H9 (cell line): ENCODE results near the gene CCN5. TPM values are rescaled to one million over a fixed set of nuclear protein-coding genes. Genes with fewer than 3 reads are reported as not detected.

Experiments
- DNase-seq: peaks from one replicate; pipeline ENCODE4 v3.0.0-alpha.2; 2017
- H2AFZ ChIP-seq: one replicate; pipeline ENCODE4 v1.6.1; 2013; ENCODE audit warnings: mild to moderate bottlenecking, low read length, control low read depth, moderate library complexity
- H2AK5ac ChIP-seq: 2 replicates; pipeline ENCODE4 v1.6.1; 2013; ENCODE audit warnings: low read length, control low read depth, mixed read lengths; ENCODE audit not compliant: insufficient read length
- H2BK120ac ChIP-seq: one replicate; pipeline ENCODE4 v1.6.1; 2013; ENCODE audit warnings: low read depth, mild to moderate bottlenecking, low read length, control low read depth, inconsistent platforms; ENCODE audit not compliant: poor library complexity, severe bottlenecking
- H2BK12ac ChIP-seq: 2 replicates; pipeline ENCODE4 v1.6.1; 2013; ENCODE audit warnings: low read length, control low read depth, mixed read lengths, low read depth; ENCODE audit not compliant: insufficient read length
- H2BK15ac ChIP-seq: 2 replicates; pipeline ENCODE4 v1.6.1; 2013; ENCODE audit warnings: low read depth, low read length, control low read depth
- H2BK20ac ChIP-seq: one replicate; pipeline ENCODE4 v1.6.1; 2013; ENCODE audit warnings: low read depth, mild to moderate bottlenecking, low read length, control low read depth, inconsistent platforms; ENCODE audit not compliant: poor library complexity, severe bottlenecking
- H2BK5ac ChIP-seq: 2 replicates; pipeline ENCODE4 v1.6.1; 2013; ENCODE audit warnings: low read length, control low read depth, mixed read lengths; ENCODE audit not compliant: insufficient read length
- H3K14ac ChIP-seq: 2 replicates; pipeline ENCODE4 v1.6.1; 2013; ENCODE audit warnings: low read length, control low read depth; ENCODE audit not compliant: insufficient read depth
- H3K18ac ChIP-seq: 2 replicates; pipeline ENCODE4 v1.6.1; 2013; ENCODE audit warnings: low read depth, mild to moderate bottlenecking, mixed read lengths, low read length, control low read depth; ENCODE audit not compliant: insufficient read length
- H3K23ac ChIP-seq: 2 replicates; pipeline ENCODE4 v1.6.1; 2013; ENCODE audit warnings: low read length, control low read depth, mixed read lengths, low read depth; ENCODE audit not compliant: insufficient read length
- H3K23me2 ChIP-seq: 2 replicates; pipeline ENCODE4 v1.6.1; 2013; ENCODE audit warnings: low read depth, mild to moderate bottlenecking, mixed read lengths, low read length, control low read depth; ENCODE audit not compliant: insufficient read length, poor library complexity, severe bottlenecking
- H3K27ac ChIP-seq: 2 replicates; pipeline ENCODE4 v1.5.1; 2013; ENCODE audit warnings: low read length, control low read depth, mixed read lengths, low read depth; ENCODE audit not compliant: insufficient read length
- H3K27me3 ChIP-seq: 2 replicates; pipeline ENCODE4 v1.6.1; 2013; ENCODE audit warnings: low read length, control low read depth, inconsistent platforms; ENCODE audit not compliant: insufficient read depth
- H3K4ac ChIP-seq: 2 replicates; pipeline ENCODE4 v1.6.1; 2013; ENCODE audit warnings: low read depth, mild to moderate bottlenecking, control low read depth, inconsistent platforms, low read length, moderate library complexity
- H3K4me1 ChIP-seq: 2 replicates; pipeline ENCODE4 v1.6.1; 2013; ENCODE audit warnings: low read length, control low read depth, inconsistent platforms; ENCODE audit not compliant: insufficient read depth
- H3K4me2 ChIP-seq: 2 replicates; pipeline ENCODE4 v1.6.1; 2013; ENCODE audit warnings: low read length, control low read depth, mixed read lengths; ENCODE audit not compliant: insufficient read length, insufficient read depth
- H3K56ac ChIP-seq: 2 replicates; pipeline ENCODE4 v1.6.1; 2013; ENCODE audit warnings: low read depth, mild to moderate bottlenecking, mixed read lengths, low read length, control low read depth; ENCODE audit not compliant: insufficient read length
- H3K79me1 ChIP-seq: 2 replicates; pipeline ENCODE4 v1.6.1; 2013; ENCODE audit warnings: low read depth, mild to moderate bottlenecking, moderate library complexity, low read length, control low read depth, inconsistent platforms; ENCODE audit not compliant: insufficient read depth, poor library complexity, severe bottlenecking
- H3K79me2 ChIP-seq: 2 replicates; pipeline ENCODE4 v1.6.1; 2013; ENCODE audit warnings: low read length, control low read depth, inconsistent platforms; ENCODE audit not compliant: insufficient read depth
- H3K9ac ChIP-seq: 2 replicates; pipeline ENCODE4 v1.6.1; 2013; ENCODE audit warnings: low read length, control low read depth, mixed read lengths; ENCODE audit not compliant: insufficient read length; ENCODE audit errors: extremely low read depth
- H3K9me3 ChIP-seq: one replicate; pipeline ENCODE4 v1.6.1; 2013; ENCODE audit warnings: low read depth, low read length, inconsistent platforms; ENCODE audit not compliant: control insufficient read depth
- H3T11ph ChIP-seq: one replicate; pipeline ENCODE4 v1.6.1; 2013; ENCODE audit warnings: mild to moderate bottlenecking, low read length, control low read depth, inconsistent platforms
- H4K20me1 ChIP-seq: one replicate; pipeline ENCODE4 v1.6.1; 2013; ENCODE audit not compliant: control insufficient read depth, insufficient read length, insufficient read depth
- H4K5ac ChIP-seq: 2 replicates; pipeline ENCODE4 v1.6.1; 2013; ENCODE audit warnings: low read depth, mild to moderate bottlenecking, mixed read lengths, low read length, control low read depth; ENCODE audit not compliant: insufficient read length
- H4K8ac ChIP-seq: replicated peaks from 2 replicates; pipeline ENCODE4 v1.6.1; 2013; ENCODE audit warnings: low read length, control low read depth, mixed read lengths, low read depth; ENCODE audit not compliant: insufficient read length
- H4K91ac ChIP-seq: 2 replicates; pipeline ENCODE4 v1.6.1; 2013; ENCODE audit warnings: low read depth, mild to moderate bottlenecking, moderate library complexity, mixed read lengths, low read length, control low read depth; ENCODE audit not compliant: insufficient read length
- H3K27ac Mint-ChIP-seq, 3 experiments: 2 replicates in 2 of 3; 3 replicates in 1 of 3; pipeline ENCODE4 v1.8.0; 2020 to 2021; ENCODE audit warnings: mixed read lengths in 3 of 3, mild to moderate bottlenecking in 1 of 3, moderate library complexity in 1 of 3
- H3K27me3 Mint-ChIP-seq: 2 replicates; pipeline ENCODE4 v1.8.0; 2021; ENCODE audit warnings: low read depth, mild to moderate bottlenecking, moderate library complexity, mixed read lengths
- H3K36me3 Mint-ChIP-seq, 3 experiments: 2 replicates in 2 of 3; 3 replicates in 1 of 3; pipeline ENCODE4 v1.8.0; 2020 to 2021; ENCODE audit warnings: low read depth in 3 of 3, mixed read lengths in 3 of 3; ENCODE audit not compliant: insufficient read depth in 1 of 3
- H3K4me1 Mint-ChIP-seq, 2 experiments: 2 replicates each; pipeline ENCODE4 v1.8.0; 2020; ENCODE audit warnings: mixed read lengths in 2 of 2
- H3K4me3 Mint-ChIP-seq, 2 experiments: 2 replicates in 1 of 2; 3 replicates in 1 of 2; pipeline ENCODE4 v1.8.0; 2020 to 2021; ENCODE audit warnings: mild to moderate bottlenecking in 2 of 2, mixed read lengths in 2 of 2, moderate library complexity in 1 of 2
- H3K9me3 Mint-ChIP-seq, 2 experiments: 2 replicates in 1 of 2; 3 replicates in 1 of 2; pipeline ENCODE4 v1.8.0; 2020; ENCODE audit warnings: mild to moderate bottlenecking in 2 of 2, mixed read lengths in 2 of 2, moderate library complexity in 1 of 2
- WGBS: extraction: QIAGEN DNeasy Blood & Tissue Kit; methylation state at CpG from one replicate; pipeline ENCODE4 v1.1.7; 2013; ENCODE audit warnings: missing lambda C conversion rate, low lambda C conversion rate, mixed read lengths; ENCODE audit not compliant: insufficient read length; ENCODE audit errors: extremely low coverage; 5-methylcytosine and 5-hydroxymethylcytosine counted together
- total RNA-seq: library from RNA; stranded (reverse); gene quantifications from 2 replicates; pipeline ENCODE4 v1.2.1, GENCODE V29; 2021
- TF ChIP-seq, protein P1 (sequence below): fragments of 200-600 bp; sonication (generic); conservative IDR thresholded peaks from 3 replicates; pipeline ENCODE4 v1.8.0; 2021; ENCODE audit warnings: antibody characterized with exemption, mild to moderate bottlenecking

Gene CCN5
- total RNA-seq, 1 experiment from 2014 or later = not detected

DNA sequence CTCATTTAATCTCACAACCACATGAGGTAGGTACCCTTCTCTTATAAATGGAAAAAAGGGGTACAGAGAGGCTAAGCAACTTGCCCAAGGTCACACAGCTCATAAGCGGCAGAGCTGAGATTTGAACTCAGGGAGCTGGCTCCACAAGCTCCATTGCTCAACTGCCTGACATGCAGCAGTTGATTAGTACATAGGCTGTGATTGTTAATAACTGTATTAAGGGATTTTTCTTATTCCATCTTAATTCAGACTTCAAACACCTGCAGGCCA lies 6.6 kb downstream of the CCN5 start:
- Mint-ChIP-seq H3K36me3 (no peaks in the 10 kb centered on the region), H3K27ac (no peak overlapping the region), H3K9me3 (no peaks in the 10 kb centered on the region), H3K4me1 (peaks cover 7 to 10% of the 10 kb centered on the region in 2 experiments), H3K4me3 (no peak overlapping the region), H3K27me3 (no peaks in the 10 kb centered on the region)
- H2BK120ac ChIP-seq = no peak overlapping the region
- no peaks in the 10 kb centered on the region for H4K20me1 ChIP-seq
- DNase-seq = no peak
- H3K18ac ChIP-seq = no peak overlapping the region
- H4K5ac ChIP-seq = no peak overlapping the region
- no peak overlapping the region for H3K14ac ChIP-seq
- WGBS = no CpG with 5 or more reads among the region's 1 CpG
- no peak overlapping the region for H3K9ac ChIP-seq
- H3T11ph ChIP-seq = no peak overlapping the region
- no peak overlapping the region for H2BK15ac ChIP-seq
- no peak overlapping the region for H3K4me2 ChIP-seq
- no peaks in the 10 kb centered on the region for H3K9me3 ChIP-seq
- H2AFZ ChIP-seq = no peak overlapping the region
- no peaks in the 10 kb centered on the region for H3K79me2 ChIP-seq
- H3K4me1 ChIP-seq = no peaks in the 10 kb centered on the region
- H2BK20ac ChIP-seq = no peak overlapping the region
- no peak overlapping the region for H2BK12ac ChIP-seq
- no peaks in the 10 kb centered on the region for H3K23me2 ChIP-seq
- H2AK5ac ChIP-seq = no peak overlapping the region
- no peak overlapping the region for H3K56ac ChIP-seq
- H4K8ac ChIP-seq = no peak overlapping the region
- no peak overlapping the region for H3K27ac ChIP-seq
- TF ChIP-seq, protein P1, sequence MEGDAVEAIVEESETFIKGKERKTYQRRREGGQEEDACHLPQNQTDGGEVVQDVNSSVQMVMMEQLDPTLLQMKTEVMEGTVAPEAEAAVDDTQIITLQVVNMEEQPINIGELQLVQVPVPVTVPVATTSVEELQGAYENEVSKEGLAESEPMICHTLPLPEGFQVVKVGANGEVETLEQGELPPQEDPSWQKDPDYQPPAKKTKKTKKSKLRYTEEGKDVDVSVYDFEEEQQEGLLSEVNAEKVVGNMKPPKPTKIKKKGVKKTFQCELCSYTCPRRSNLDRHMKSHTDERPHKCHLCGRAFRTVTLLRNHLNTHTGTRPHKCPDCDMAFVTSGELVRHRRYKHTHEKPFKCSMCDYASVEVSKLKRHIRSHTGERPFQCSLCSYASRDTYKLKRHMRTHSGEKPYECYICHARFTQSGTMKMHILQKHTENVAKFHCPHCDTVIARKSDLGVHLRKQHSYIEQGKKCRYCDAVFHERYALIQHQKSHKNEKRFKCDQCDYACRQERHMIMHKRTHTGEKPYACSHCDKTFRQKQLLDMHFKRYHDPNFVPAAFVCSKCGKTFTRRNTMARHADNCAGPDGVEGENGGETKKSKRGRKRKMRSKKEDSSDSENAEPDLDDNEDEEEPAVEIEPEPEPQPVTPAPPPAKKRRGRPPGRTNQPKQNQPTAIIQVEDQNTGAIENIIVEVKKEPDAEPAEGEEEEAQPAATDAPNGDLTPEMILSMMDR = no peak
- no peaks in the 10 kb centered on the region for H3K79me1 ChIP-seq
- no peak overlapping the region for H3K23ac ChIP-seq
- H3K4ac ChIP-seq = no peak overlapping the region
- no peak overlapping the region for H4K91ac ChIP-seq
- H3K27me3 ChIP-seq = no peaks in the 10 kb centered on the region
- no peak overlapping the region for H2BK5ac ChIP-seq
